IPS-18c (cell line): ENCODE measurements around the gene HOXA13.
A peak's percentile ranks its signal among the peaks of the same experiment; 100 is the strongest.

Experiments used
- H3K4me3 ChIP-seq: 2 replicates; pipeline ENCODE4 v1.7.0; 2013; ENCODE audit warnings: low read depth, mild to moderate bottlenecking, low read length, moderate library complexity; ENCODE audit not compliant: insufficient read depth
- H3K9me3 ChIP-seq: one replicate; pipeline ENCODE4 v1.6.1; 2013; ENCODE audit warnings: mild to moderate bottlenecking, low read length, moderate library complexity; ENCODE audit not compliant: control insufficient read depth, insufficient read depth

The HOXA13 gene

GRCh38 chr7:27199849-27200760 lies at the start of gene HOXA13:
HOXA13 (minus strand) TSS chr7:27200091; CDS start chr7:27200077, 14 bp downstream.
- peaks cover 5% of the 10 kb centered on the region for H3K9me3 ChIP-seq
- H3K4me3 ChIP-seq: peak within 1 kb of the TSS; percentile 34

GRCh38 chr7:27248911-27249723 lies 49.2 kb upstream of the HOXA13 start:
- Histone ChIP-seq H3K9me3 (peaks cover 5% of the 10 kb centered on the region), H3K4me3 (no peak overlapping the region)

- H3K4me3 ChIP-seq: no peak overlapping the region
- H3K9me3 ChIP-seq: peaks cover 5% of the 10 kb centered on the region
These were observed 48.5 kb upstream of the HOXA13 start for GRCh38 chr7:27248427-27248806.

GRCh38 chr7:27247452-27248426 lies 47.8 kb upstream of the HOXA13 start:
- peaks cover 5% of the 10 kb centered on the region for H3K9me3 ChIP-seq
- no peak overlapping the region for H3K4me3 ChIP-seq

GRCh38 chr7:27247000-27247399 lies 47.1 kb upstream of the HOXA13 start:
- no peak overlapping the region for H3K4me3 ChIP-seq
- H3K9me3 ChIP-seq: peaks cover 5% of the 10 kb centered on the region

- Histone ChIP-seq H3K4me3 (peak overlapping the region; percentile 43), H3K9me3 (peaks cover 5% of the 10 kb centered on the region)
These were observed 46.2 kb upstream of the HOXA13 start for GRCh38 chr7:27245798-27246691.

- H3K9me3 ChIP-seq: peaks cover 5% of the 10 kb centered on the region
- H3K4me3 ChIP-seq: peak overlapping the region; percentile 43; the same call in 1 of the 2 replicates
These were observed 45.4 kb upstream of the HOXA13 start for GRCh38 chr7:27245124-27245797.

- Histone ChIP-seq H3K4me3 (no peak overlapping the region), H3K9me3 (peaks cover 7% of the 10 kb centered on the region)
These were observed 44.7 kb upstream of the HOXA13 start for GRCh38 chr7:27244488-27245123.

- Histone ChIP-seq H3K4me3 (no peak overlapping the region), H3K9me3 (peaks cover 7% of the 10 kb centered on the region)
These were observed 43.7 kb upstream of the HOXA13 start for GRCh38 chr7:27243340-27244163.

- Histone ChIP-seq H3K9me3 (peaks cover 7% of the 10 kb centered on the region), H3K4me3 (peak within 1 kb of the TSS; percentile 34)
These were observed 42.9 kb upstream of the HOXA13 start, which contains the start of gene EVX1 for GRCh38 chr7:27242555-27243339. EVX1 (plus strand) TSS chr7:27242802; CDS start chr7:27243031, 229 bp downstream.

GRCh38 chr7:27242154-27242553 lies 42.3 kb upstream of the HOXA13 start:
- peaks cover 7% of the 10 kb centered on the region for H3K9me3 ChIP-seq
- H3K4me3 ChIP-seq: 0 out of 2 replicates have a peak overlapping the region, but pooled peaks have one; percentile 34

- Histone ChIP-seq H3K9me3 (peaks cover 5% of the 10 kb centered on the region), H3K4me3 (no peak overlapping the region)
These were observed 41.5 kb upstream of the HOXA13 start for GRCh38 chr7:27241189-27242056.
